ACC112 (cell line): Measurements from ENCODE around the gene MORC4.

Experiments used
- H2AFZ ChIP-seq: fragments of 200-600 bp; sonication (generic); one replicate; pipeline ENCODE4 v1.6.0; 2017; ENCODE audit warnings: antibody characterized with exemption, low read length; ENCODE audit not compliant: unreplicated experiment
- H3K27ac ChIP-seq: fragments of 200-600 bp; sonication (generic); 2 replicates; pipeline ENCODE4 v1.5.1; 2014; ENCODE audit warnings: low read depth, mild to moderate bottlenecking, antibody characterized with exemption, low read length, moderate library complexity
- H3K27me3 ChIP-seq: fragments of 200-600 bp; sonication (generic); 2 replicates; pipeline ENCODE4 v1.6.1; 2014; ENCODE audit warnings: mild to moderate bottlenecking, antibody characterized with exemption, low read length, moderate library complexity, mixed read lengths; ENCODE audit not compliant: insufficient read depth
- H3K36me3 ChIP-seq: fragments of 200-600 bp; sonication (generic); 2 replicates; pipeline ENCODE4 v1.6.1; 2016; ENCODE audit warnings: mild to moderate bottlenecking, antibody characterized with exemption, low read length, moderate library complexity, mixed read lengths; ENCODE audit not compliant: insufficient read depth
- H3K4me1 ChIP-seq: fragments of 200-600 bp; sonication (generic); one replicate; pipeline ENCODE4 v1.6.1; 2016; ENCODE audit warnings: low read length, mixed read lengths; ENCODE audit not compliant: insufficient read depth, unreplicated experiment, control insufficient read depth
- H3K4me3 ChIP-seq: fragments of 200-600 bp; sonication (generic); 2 replicates; pipeline ENCODE4 v1.5.1; 2014; ENCODE audit warnings: mild to moderate bottlenecking, low read depth, low read length
- H3K79me2 ChIP-seq: fragments of 200-600 bp; sonication (generic); one replicate; pipeline ENCODE4 v1.6.0; 2016; ENCODE audit warnings: low read length; ENCODE audit not compliant: control insufficient read depth, unreplicated experiment, insufficient read depth

MORC4 gene

DNA sequence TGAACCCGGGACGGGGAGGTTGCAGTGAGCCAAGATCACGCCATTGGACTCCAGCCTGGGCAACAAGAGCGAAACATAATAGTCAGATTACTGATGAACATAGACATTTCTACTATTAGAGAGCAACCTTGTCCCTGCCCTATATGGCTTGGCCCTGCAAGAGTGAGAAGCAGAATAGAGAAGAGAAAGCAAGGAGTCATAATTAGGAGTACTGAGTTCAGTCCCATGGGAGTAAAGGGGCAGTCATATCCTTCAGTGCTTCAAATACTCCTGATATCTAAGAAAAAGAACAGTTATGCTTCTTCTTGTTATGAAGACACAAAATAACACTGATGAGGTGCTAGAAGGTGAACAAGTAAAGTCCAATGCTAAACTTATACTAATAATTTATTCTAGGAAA is 46.0 kb downstream of the MORC4 start:
- Histone ChIP-seq H3K4me3 (no peak overlapping the region), H3K36me3 (no peaks in the 10 kb centered on the region; the same call in 1 of the 2 replicates), H3K27ac (no peak overlapping the region; the same call in 1 of the 2 replicates), H2AFZ (no peak overlapping the region), H3K79me2 (no peaks in the 10 kb centered on the region), H3K4me1 (peaks cover 22% of the 10 kb centered on the region), H3K27me3 (no peaks in the 10 kb centered on the region)

GRCh38 chrX:106952988-106953387 is 47.0 kb downstream of the MORC4 start:
- no peaks in the 10 kb centered on the region; the same call in 1 of the 2 replicates for H3K36me3 ChIP-seq
- no peak overlapping the region for H2AFZ ChIP-seq
- H3K4me3 ChIP-seq = no peak overlapping the region
- H3K27me3 ChIP-seq = no peaks in the 10 kb centered on the region
- peaks cover 22% of the 10 kb centered on the region for H3K4me1 ChIP-seq
- H3K79me2 ChIP-seq = no peaks in the 10 kb centered on the region
- no peak overlapping the region for H3K27ac ChIP-seq

- Histone ChIP-seq H3K4me1 (peaks cover 22% of the 10 kb centered on the region), H3K36me3 (no peaks in the 10 kb centered on the region; the same call in 1 of the 2 replicates), H3K79me2 (no peaks in the 10 kb centered on the region), H2AFZ (no peak overlapping the region), H3K4me3 (no peak overlapping the region), H3K27ac (no peak overlapping the region), H3K27me3 (no peaks in the 10 kb centered on the region)
These were observed 47.5 kb downstream of the MORC4 start for GRCh38 chrX:106952538-106952937.

GRCh38 chrX:106952089-106952488 is 47.9 kb downstream of the MORC4 start:
- no peaks in the 10 kb centered on the region; the same call in 1 of the 2 replicates for H3K36me3 ChIP-seq
- no peak overlapping the region for H2AFZ ChIP-seq
- H3K4me1 ChIP-seq = peaks cover 22% of the 10 kb centered on the region
- no peak overlapping the region for H3K4me3 ChIP-seq
- no peaks in the 10 kb centered on the region for H3K27me3 ChIP-seq
- no peaks in the 10 kb centered on the region for H3K79me2 ChIP-seq
- no peak overlapping the region for H3K27ac ChIP-seq

DNA sequence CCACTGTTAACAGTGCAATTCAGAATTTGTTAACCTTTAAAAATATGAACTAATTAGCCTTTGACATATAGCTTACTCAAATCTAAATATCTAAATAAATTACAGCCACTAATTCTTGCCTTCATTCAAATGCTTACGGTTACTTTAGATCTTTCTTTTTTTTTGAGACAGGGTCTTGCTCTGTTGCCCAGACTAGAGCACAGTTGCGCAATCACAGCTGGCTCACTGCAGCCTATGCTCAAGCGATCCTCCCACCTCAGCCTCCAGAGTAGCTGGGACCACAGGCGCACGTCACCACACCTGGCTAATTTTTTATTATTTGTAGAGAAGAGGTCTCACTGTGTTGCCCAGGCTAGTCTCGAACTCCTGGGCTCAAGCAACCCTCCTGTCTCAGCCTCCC is 48.8 kb downstream of the MORC4 start:
- no peak overlapping the region for H3K4me3 ChIP-seq
- H3K4me1 ChIP-seq = peaks cover 22% of the 10 kb centered on the region
- no peak overlapping the region for H2AFZ ChIP-seq
- no peaks in the 10 kb centered on the region for H3K27me3 ChIP-seq
- no peak overlapping the region for H3K27ac ChIP-seq
- no peaks in the 10 kb centered on the region for H3K36me3 ChIP-seq
- H3K79me2 ChIP-seq = no peaks in the 10 kb centered on the region

DNA sequence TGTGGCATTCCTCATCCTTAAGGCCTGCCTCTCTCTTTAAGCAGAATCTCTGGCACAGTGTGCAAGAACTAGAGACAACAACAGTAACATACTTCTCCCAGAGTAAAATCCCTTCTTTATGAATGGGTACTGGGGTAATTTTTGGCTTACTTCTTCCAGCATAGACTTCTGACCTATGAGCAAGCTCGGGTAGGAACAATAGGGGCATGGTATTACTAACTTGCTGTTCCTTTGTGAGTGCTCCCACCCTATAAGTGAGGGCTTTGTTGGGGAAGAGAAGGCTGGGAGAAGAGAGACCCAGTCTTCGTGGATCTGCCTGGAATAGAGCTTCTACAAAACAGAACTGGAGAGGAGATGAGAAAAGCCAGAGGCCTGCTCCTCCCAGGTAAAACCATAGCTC is 49.6 kb downstream of the MORC4 start:
- no peaks in the 10 kb centered on the region for H3K36me3 ChIP-seq
- peaks cover 18% of the 10 kb centered on the region for H3K4me1 ChIP-seq
- no peak overlapping the region for H2AFZ ChIP-seq
- H3K4me3 ChIP-seq = no peak overlapping the region
- H3K27ac ChIP-seq = no peak overlapping the region
- H3K79me2 ChIP-seq = no peaks in the 10 kb centered on the region
- H3K27me3 ChIP-seq = no peaks in the 10 kb centered on the region

DNA sequence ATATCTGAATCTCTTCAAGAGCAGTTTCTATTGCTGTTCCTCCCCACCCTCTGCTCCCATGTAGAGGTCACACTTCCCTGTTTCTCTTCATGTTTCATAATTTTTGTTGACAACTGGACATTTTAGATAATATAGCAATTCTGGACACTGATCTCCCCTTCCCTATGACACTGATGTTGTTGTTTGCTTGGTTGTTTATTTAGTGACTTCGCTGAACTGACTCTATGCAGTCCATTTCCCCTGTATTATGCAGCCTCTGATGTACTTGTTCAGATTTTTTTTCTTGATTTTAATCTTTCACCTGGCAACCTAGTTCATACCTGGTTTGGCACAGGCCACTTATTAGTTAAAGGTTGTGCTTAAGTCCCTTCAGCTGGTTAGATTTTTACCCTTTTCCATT is 50.6 kb downstream of the MORC4 start:
- H3K36me3 ChIP-seq = no peaks in the 10 kb centered on the region
- peaks cover 8% of the 10 kb centered on the region for H3K4me1 ChIP-seq
- H3K27me3 ChIP-seq = no peaks in the 10 kb centered on the region
- H2AFZ ChIP-seq = no peak overlapping the region
- H3K27ac ChIP-seq = no peak overlapping the region
- H3K4me3 ChIP-seq = no peak overlapping the region
- H3K79me2 ChIP-seq = no peaks in the 10 kb centered on the region

- peaks cover 3% of the 10 kb centered on the region for H3K4me1 ChIP-seq
- no peaks in the 10 kb centered on the region for H3K27me3 ChIP-seq
- no peak overlapping the region for H2AFZ ChIP-seq
- no peaks in the 10 kb centered on the region for H3K79me2 ChIP-seq
- H3K4me3 ChIP-seq = no peak overlapping the region
- H3K36me3 ChIP-seq = no peaks in the 10 kb centered on the region
- H3K27ac ChIP-seq = no peak overlapping the region
These were observed 51.4 kb downstream of the MORC4 start for GRCh38 chrX:106948641-106949040.

- H3K4me3 ChIP-seq = no peak overlapping the region
- no peaks in the 10 kb centered on the region for H3K79me2 ChIP-seq
- H3K27me3 ChIP-seq = no peaks in the 10 kb centered on the region
- no peak overlapping the region for H3K27ac ChIP-seq
- H3K36me3 ChIP-seq = no peaks in the 10 kb centered on the region
- H2AFZ ChIP-seq = no peak overlapping the region
- H3K4me1 ChIP-seq = no peaks in the 10 kb centered on the region
These were observed 53.5 kb downstream of the MORC4 start for GRCh38 chrX:106946464-106946863.

DNA sequence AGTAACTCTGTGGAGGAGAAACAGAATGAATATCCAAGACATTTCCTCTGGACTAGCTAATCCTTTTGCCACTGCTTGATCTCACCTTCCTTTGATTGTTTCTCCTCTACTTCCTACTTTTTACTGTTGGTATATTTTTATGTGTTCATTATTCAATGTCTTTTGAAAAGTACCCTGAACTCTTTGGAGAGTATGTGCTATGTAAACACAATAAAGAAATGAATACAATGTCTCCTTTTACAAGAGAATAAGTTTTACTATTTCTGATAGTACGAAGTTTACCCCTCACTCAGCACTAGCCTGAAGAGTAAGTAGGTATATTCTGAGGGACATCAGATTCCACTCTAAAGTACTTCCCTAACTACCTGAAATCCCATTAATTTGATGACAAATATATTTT is 59.9 kb downstream of the MORC4 start:
- Histone ChIP-seq H3K4me1 (no peaks in the 10 kb centered on the region), H3K27me3 (no peaks in the 10 kb centered on the region), H3K27ac (no peak overlapping the region), H3K4me3 (no peak overlapping the region), H2AFZ (no peak overlapping the region), H3K79me2 (no peaks in the 10 kb centered on the region), H3K36me3 (no peaks in the 10 kb centered on the region)

GRCh38 chrX:106939566-106939965 is 60.4 kb downstream of the MORC4 start:
- H3K27me3 ChIP-seq = no peaks in the 10 kb centered on the region
- no peak overlapping the region for H2AFZ ChIP-seq
- H3K79me2 ChIP-seq = no peaks in the 10 kb centered on the region
- H3K4me1 ChIP-seq = no peaks in the 10 kb centered on the region
- no peaks in the 10 kb centered on the region for H3K36me3 ChIP-seq
- no peak overlapping the region for H3K27ac ChIP-seq
- H3K4me3 ChIP-seq = no peak overlapping the region
